LNCaP clone FGC (cell line): ENCODE results near the gene DTHD1.

Experiments used
- DNase-seq: peaks from one replicate; pipeline ENCODE4 v3.0.0-alpha.2; 2011; ENCODE audit warnings: low read depth
- H3K4me3 ChIP-seq: 2 replicates; pipeline ENCODE4 v1.5.1; 2011; ENCODE audit warnings: mild to moderate bottlenecking, low read depth, low read length, control low read depth
- TF ChIP-seq, protein P1 (sequence below): IDR thresholded peaks from 2 replicates; pipeline ENCODE4 v1.5.1; 2012; ENCODE audit warnings: mild to moderate bottlenecking; ENCODE audit not compliant: control insufficient read depth, insufficient read depth; ENCODE audit errors: extremely low read depth

Gene DTHD1

GRCh38 chr4:36329228-36329627 lies 47.8 kb downstream of the DTHD1 start:
- TF ChIP-seq, protein P1, sequence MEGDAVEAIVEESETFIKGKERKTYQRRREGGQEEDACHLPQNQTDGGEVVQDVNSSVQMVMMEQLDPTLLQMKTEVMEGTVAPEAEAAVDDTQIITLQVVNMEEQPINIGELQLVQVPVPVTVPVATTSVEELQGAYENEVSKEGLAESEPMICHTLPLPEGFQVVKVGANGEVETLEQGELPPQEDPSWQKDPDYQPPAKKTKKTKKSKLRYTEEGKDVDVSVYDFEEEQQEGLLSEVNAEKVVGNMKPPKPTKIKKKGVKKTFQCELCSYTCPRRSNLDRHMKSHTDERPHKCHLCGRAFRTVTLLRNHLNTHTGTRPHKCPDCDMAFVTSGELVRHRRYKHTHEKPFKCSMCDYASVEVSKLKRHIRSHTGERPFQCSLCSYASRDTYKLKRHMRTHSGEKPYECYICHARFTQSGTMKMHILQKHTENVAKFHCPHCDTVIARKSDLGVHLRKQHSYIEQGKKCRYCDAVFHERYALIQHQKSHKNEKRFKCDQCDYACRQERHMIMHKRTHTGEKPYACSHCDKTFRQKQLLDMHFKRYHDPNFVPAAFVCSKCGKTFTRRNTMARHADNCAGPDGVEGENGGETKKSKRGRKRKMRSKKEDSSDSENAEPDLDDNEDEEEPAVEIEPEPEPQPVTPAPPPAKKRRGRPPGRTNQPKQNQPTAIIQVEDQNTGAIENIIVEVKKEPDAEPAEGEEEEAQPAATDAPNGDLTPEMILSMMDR: no peak
- H3K4me3 ChIP-seq: no peak overlapping the region
- DNase-seq: no peak

- TF ChIP-seq, protein P1: no peak
- H3K4me3 ChIP-seq: no peak overlapping the region
- no peak for DNase-seq
These were observed 49.4 kb downstream of the DTHD1 start for GRCh38 chr4:36330796-36331195.

GRCh38 chr4:36332023-36332781 lies 50.8 kb downstream of the DTHD1 start:
- TF ChIP-seq, protein P1: no peak
- no peak for DNase-seq
- no peak overlapping the region for H3K4me3 ChIP-seq

DNA sequence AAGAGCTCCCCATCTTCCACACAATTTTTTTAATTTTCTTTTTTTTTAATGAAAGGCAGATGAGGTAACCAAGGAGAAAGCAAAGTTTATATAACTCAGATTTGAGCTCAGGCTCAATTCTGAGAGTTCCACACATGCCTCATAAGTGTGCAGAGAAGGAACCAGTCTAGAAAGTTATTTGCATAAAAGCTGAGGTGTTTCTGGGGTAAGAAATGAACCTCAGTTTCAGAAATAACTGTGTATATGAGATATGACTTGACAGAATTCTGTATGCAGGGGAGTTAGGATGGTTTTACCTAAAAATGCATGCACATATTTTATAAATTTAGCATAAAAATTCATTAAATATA lies 51.3 kb downstream of the DTHD1 start:
- TF ChIP-seq, protein P1: no peak
- DNase-seq: no peak
- no peak overlapping the region for H3K4me3 ChIP-seq

DNA sequence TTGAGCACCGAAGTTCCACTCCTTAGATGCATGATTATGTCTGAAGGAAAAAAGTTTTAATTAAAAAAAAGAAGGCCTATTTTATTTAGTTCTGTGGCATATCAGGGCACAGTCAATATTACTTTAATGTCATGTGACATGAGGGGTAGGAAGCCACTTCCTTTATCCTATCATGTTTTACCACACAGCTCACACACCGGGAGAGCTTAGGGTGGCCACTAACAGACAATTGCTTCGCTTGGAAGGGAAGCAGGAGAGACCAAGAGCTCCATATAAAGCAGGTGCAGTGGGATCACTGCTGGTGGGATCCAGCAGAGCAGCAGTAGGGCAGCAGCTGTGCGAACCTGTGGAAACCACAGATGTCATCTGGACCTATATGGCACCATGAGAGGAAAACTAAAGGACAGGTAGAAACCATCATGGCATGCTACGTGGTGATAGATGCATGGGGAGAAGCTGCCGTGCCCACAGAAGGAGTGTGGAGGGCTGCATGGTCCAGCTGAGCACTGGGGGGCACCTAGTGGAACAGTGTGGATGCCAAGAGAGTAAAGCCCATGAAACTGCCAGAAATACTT lies 52.0 kb downstream of the DTHD1 start:
- DNase-seq: no peak
- TF ChIP-seq, protein P1: no peak
- no peak overlapping the region for H3K4me3 ChIP-seq

DNA sequence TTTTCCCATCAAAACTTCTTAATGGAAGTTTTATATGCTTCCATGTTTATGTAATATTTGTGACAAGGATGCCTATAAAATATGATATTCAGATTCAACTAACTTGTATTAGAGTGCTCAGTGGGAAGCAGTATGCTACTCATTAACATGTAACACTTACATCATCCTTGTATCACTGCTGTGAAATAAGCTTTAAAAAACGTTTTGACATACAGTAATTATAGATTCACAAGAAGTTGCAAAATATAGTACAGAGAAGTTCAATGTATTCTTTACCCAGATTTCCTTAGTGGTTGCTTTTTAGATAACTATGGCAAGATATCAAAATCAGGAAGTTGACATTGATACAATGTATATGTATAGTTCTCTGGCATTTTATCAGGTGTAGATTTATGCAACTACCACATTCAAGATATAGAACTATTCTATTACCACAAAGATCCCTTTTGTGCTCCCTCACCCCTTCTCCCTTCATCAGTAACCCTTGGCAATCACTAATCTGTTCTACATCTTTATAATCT lies 56.3 kb downstream of the DTHD1 start:
- no peak overlapping the region for H3K4me3 ChIP-seq
- TF ChIP-seq, protein P1: no peak
- no peak for DNase-seq
